Measurements from ENCODE around the gene COL4A5. TPM values are rescaled to one million over a fixed set of nuclear protein-coding genes. Genes with fewer than 3 reads are reported as not detected.

COL4A5 gene
- total RNA-seq, 1 donor from 2014 or later, result 413 TPM

DNA sequence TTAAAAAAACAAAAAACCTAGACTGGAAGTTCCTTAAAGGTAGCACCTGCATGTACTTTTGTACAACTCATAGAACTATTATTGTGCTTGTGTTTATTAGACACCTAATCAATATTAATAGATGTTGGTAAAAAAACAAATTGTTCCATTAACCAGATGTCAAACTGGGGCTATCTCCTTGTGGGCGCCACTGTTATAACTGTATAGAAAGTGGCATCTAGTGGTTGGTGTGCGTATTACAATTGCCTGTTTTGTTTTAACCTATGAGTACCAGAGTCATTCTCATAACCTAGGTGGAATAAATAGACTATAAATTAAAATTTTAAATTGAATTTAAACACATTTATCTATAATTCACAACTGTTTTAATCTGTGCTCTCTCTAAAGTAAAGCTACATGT lies 97.4 kb downstream of the COL4A5 start:
- peaks cover 13% of the 10 kb centered on the region for H3K4me1 Mint-ChIP-seq
- no peak for DNase-seq (ENCODE audit: low spot score in 2 of 2, unreplicated experiment in 2 of 2)
- H3K27ac Mint-ChIP-seq, result no peak overlapping the region
- TF ChIP-seq CTCF (IDR thresholded peaks at IDR 0.05; ENCODE audit: unreplicated experiment), result peak; percentile 83
- H3K9me3 Mint-ChIP-seq, result peaks cover 39% of the 10 kb centered on the region
- H3K4me3 Mint-ChIP-seq, result no peak overlapping the region
- H3K36me3 Mint-ChIP-seq, result peaks cover 42% of the 10 kb centered on the region
- no peaks in the 10 kb centered on the region for H3K27me3 Mint-ChIP-seq (ENCODE audit: low read depth)

GRCh38 chrX:108541286-108541685 lies 101.6 kb downstream of the COL4A5 start:
- TF ChIP-seq CTCF (IDR thresholded peaks at IDR 0.05; ENCODE audit: unreplicated experiment), result no peak
- H3K27ac Mint-ChIP-seq, result peak overlapping the region; percentile 4
- no peak for DNase-seq (ENCODE audit: low spot score in 2 of 2, unreplicated experiment in 2 of 2)
- H3K9me3 Mint-ChIP-seq, result peaks cover 24% of the 10 kb centered on the region
- H3K4me1 Mint-ChIP-seq, result peaks cover 13% of the 10 kb centered on the region
- no peak overlapping the region for H3K4me3 Mint-ChIP-seq
- H3K36me3 Mint-ChIP-seq, result peaks cover 50% of the 10 kb centered on the region
- no peaks in the 10 kb centered on the region for H3K27me3 Mint-ChIP-seq (ENCODE audit: low read depth)

DNA sequence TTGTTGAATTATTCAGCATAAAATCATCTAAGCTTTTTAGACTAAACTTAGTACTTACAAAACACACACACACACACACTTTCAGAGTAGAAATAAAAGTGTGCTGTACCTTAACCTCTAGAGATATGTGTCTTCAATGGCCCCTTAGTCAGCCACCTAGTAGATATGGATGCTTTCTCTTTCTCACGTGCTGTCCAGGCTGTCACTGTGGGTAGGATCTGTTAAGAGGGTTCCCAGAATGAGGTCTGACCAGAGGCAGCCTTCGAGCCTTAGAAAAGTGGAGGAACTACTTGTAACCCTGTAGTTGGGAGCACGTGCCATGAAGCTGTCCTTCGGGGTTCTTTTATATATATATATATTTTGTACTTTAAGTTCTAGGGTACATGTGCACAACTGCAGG lies 117.9 kb downstream of the COL4A5 start:
- DNase-seq (ENCODE audit: low spot score in 2 of 2, unreplicated experiment in 2 of 2), result no peak
- Mint-ChIP-seq H3K27me3 (ENCODE audit: low read depth) (no peaks in the 10 kb centered on the region), H3K9me3 (peaks cover 5% of the 10 kb centered on the region), H3K27ac (no peak overlapping the region), H3K4me3 (no peak overlapping the region), H3K36me3 (peaks cover 47% of the 10 kb centered on the region), H3K4me1 (peaks cover 7% of the 10 kb centered on the region)
- no peak for TF ChIP-seq CTCF (IDR thresholded peaks at IDR 0.05; ENCODE audit: unreplicated experiment)

- TF ChIP-seq CTCF (IDR thresholded peaks at IDR 0.05; ENCODE audit: unreplicated experiment), result no peak
- H3K27ac Mint-ChIP-seq, result no peak overlapping the region
- H3K4me3 Mint-ChIP-seq, result no peak overlapping the region
- peaks cover 42% of the 10 kb centered on the region for H3K36me3 Mint-ChIP-seq
- no peak for DNase-seq (ENCODE audit: low spot score in 2 of 2, unreplicated experiment in 2 of 2)
- H3K4me1 Mint-ChIP-seq, result peaks cover 7% of the 10 kb centered on the region
- H3K9me3 Mint-ChIP-seq, result no peaks in the 10 kb centered on the region
- H3K27me3 Mint-ChIP-seq (ENCODE audit: low read depth), result no peaks in the 10 kb centered on the region
These were observed 118.6 kb downstream of the COL4A5 start for GRCh38 chrX:108558217-108558616.

DNA sequence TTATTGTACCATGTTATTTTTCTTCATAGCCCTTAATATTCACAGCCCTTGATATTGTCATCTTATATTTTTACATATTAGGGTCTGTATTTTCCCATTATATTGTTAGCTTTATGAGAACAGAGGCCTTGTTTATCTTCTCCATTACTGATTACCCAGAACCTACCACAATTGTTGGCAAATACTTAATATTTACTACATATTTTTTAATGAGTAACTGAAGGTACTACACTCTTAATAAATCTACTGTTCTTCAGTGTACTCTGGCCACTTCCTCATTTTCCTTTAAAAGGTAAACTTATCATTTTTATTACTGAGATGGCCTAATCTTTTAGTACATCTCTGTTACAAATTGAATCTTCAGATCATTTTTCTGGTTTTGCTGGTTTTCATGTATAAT lies 133.5 kb downstream of the COL4A5 start:
- no peaks in the 10 kb centered on the region for H3K9me3 Mint-ChIP-seq
- peaks cover 26% of the 10 kb centered on the region for H3K36me3 Mint-ChIP-seq
- TF ChIP-seq CTCF (IDR thresholded peaks at IDR 0.05; ENCODE audit: unreplicated experiment), result no peak
- no peak overlapping the region for H3K27ac Mint-ChIP-seq
- no peak for DNase-seq (ENCODE audit: low spot score in 2 of 2, unreplicated experiment in 2 of 2)
- peaks cover 3% of the 10 kb centered on the region for H3K4me1 Mint-ChIP-seq
- H3K27me3 Mint-ChIP-seq (ENCODE audit: low read depth), result no peaks in the 10 kb centered on the region
- no peak overlapping the region for H3K4me3 Mint-ChIP-seq

GRCh38 chrX:108582151-108582550 lies 142.5 kb downstream of the COL4A5 start:
- H3K27ac Mint-ChIP-seq, result no peak overlapping the region
- TF ChIP-seq CTCF (IDR thresholded peaks at IDR 0.05; ENCODE audit: unreplicated experiment), result no peak
- H3K36me3 Mint-ChIP-seq, result peaks cover 41% of the 10 kb centered on the region
- no peaks in the 10 kb centered on the region for H3K27me3 Mint-ChIP-seq (ENCODE audit: low read depth)
- H3K4me1 Mint-ChIP-seq, result no peaks in the 10 kb centered on the region
- DNase-seq (ENCODE audit: low spot score in 2 of 2, unreplicated experiment in 2 of 2), result no peak
- no peaks in the 10 kb centered on the region for H3K9me3 Mint-ChIP-seq
- no peak overlapping the region for H3K4me3 Mint-ChIP-seq

Data from mesothelial cell of epicardium (in vitro differentiated cells).